C4-2B (cell line): Measurements from ENCODE around the gene KIF23.
A peak's percentile ranks its signal among the peaks of the same experiment; 100 is the strongest.

Experiments
- H3K27ac ChIP-seq: fragments of 450-650 bp; 2 replicates; pipeline ENCODE4 v1.5.1; 2017
- CTCF ChIP-seq: fragments of 450-650 bp; conservative IDR thresholded peaks from 2 replicates; pipeline ENCODE4 v1.5.1; 2017; ENCODE audit warnings: mild to moderate bottlenecking
- ZFX ChIP-seq: fragments of 450-650 bp; IDR thresholded peaks from 2 replicates; pipeline ENCODE4 v1.6.1; 2017

The KIF23 gene

GRCh38 chr15:69452692-69453521 lies 38.8 kb downstream of the KIF23 start, which contains the start of gene RPLP1:
Gene RPLP1 (plus strand): TSS chr15:69452818. CDS start chr15:69452949, 131 bp downstream.
- peak within 1 kb of the TSS; percentile 95 for H3K27ac ChIP-seq
- TF ChIP-seq CTCF (no peak), ZFX (peak; percentile 96)

- H3K27ac ChIP-seq, result no peak overlapping the region
- TF ChIP-seq ZFX (no peak), CTCF (no peak)
These were observed 40.8 kb downstream of the KIF23 start for GRCh38 chr15:69454953-69455352.

GRCh38 chr15:69456208-69457166 lies 42.3 kb downstream of the KIF23 start:
- TF ChIP-seq ZFX (no peak), CTCF (no peak)
- H3K27ac ChIP-seq, result no peak overlapping the region

- H3K27ac ChIP-seq, result no peak overlapping the region
- TF ChIP-seq CTCF (no peak), ZFX (no peak)
These were observed 43.4 kb downstream of the KIF23 start for GRCh38 chr15:69457304-69458280.

- H3K27ac ChIP-seq, result no peak overlapping the region
- TF ChIP-seq ZFX (no peak), CTCF (no peak)
These were observed 44.9 kb downstream of the KIF23 start for GRCh38 chr15:69459066-69459465.

- TF ChIP-seq CTCF (no peak), ZFX (no peak)
- H3K27ac ChIP-seq, result no peak overlapping the region
These were observed 46.3 kb downstream of the KIF23 start for GRCh38 chr15:69460481-69460880.
